ENCODE measurements around the gene ZNF69.
A peak's percentile ranks its signal among the peaks of the same experiment; 100 is the strongest.
"Not testable (repeated sequence)": the region's sequence is repeated elsewhere in the genome, so short reads cannot be mapped to it uniquely, and the experiment has no call there.

Gene ZNF69

DNA sequence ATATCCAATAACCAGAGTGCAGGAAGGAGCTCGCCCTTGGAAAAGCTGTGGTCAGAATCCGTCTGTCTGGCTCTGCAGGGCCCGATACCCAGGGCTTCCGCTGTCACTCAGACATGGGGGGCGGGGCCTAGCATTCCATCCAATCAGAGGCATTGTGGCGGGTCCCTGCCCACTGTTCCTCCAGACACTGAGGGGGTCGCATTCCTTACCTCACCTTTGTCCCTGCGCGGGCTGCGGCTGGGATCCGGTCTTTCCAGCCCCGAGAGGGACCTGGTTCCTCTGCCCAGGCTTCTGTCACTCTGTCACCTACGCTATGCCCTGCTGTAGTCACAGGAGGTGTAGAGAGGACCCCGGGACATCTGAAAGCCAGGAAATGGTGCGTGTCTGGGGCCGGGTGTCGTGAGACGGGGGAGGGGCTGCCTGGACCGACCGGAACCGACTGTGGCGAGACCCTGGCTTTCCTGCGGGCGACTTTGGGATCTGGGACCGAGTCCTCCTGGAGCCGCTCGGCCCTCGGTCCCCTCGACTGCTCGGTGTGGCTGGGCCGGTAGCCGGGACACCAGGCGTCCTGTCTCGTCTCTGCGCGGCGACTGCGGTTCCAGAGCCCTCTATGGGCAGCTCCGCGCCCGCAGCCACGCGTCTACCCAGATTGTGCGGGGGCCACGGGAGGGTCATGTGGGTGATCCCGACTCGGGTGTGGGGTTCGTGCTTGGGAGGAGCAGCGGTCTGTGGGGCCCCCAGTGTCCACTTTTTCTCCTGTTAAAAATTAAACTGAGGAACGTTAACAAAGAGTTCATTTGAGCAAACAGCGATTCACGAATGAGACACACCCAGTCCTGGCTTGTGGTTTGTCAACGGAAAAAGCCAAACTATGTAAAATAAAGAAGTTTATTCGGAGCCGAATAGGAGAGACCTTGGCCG, at the start of gene ZNF69:
Gene ZNF69 (plus strand): TSS at position 172 of the 921 bp plus-strand sequence. CDS start 142 bp downstream, at position 314.
- peak; percentile 62 for DNase-seq

DNA sequence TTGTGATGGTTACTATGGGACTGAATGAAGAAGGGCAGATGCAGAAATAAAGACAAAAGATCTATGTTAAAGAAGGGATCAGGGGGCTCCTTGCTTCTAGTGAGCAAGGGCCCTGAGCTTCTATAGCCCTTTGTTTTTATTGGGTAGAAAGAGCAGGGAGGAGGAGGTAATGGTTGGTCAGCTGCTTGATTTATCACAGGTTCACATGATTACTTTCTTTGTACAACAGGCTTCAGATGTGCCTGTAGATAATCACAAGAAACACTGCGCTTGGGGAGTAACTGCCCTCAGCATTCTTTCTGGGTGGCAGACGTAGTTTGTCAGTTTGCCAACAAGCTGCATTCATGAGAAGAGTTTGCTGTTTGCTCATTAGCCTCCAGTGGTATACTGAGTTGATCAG, 43.9 kb upstream of the ZNF69 start:
- DNase-seq, result no peak

DNA sequence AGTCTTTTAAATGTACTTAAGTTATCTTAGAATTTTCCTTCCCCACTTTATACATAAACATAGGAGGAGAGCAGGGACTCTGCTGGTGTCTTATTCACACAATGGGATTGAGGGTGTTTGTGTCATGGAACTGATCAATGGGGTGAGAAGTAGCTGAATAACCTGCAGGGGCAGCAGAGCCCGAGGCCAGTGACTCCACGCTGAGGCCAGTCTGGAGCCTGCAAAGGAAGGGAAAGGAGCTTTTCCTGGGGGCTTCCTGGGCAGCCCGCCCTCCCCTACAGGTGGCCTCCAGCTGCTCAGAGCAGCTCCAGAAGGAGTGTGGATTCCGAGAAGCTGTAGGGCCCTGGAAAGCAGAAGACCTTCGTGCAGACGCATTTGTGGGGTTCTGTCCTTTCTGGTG, 40.0 kb upstream of the ZNF69 start:
- DNase-seq, result not testable (repeated sequence)

DNA sequence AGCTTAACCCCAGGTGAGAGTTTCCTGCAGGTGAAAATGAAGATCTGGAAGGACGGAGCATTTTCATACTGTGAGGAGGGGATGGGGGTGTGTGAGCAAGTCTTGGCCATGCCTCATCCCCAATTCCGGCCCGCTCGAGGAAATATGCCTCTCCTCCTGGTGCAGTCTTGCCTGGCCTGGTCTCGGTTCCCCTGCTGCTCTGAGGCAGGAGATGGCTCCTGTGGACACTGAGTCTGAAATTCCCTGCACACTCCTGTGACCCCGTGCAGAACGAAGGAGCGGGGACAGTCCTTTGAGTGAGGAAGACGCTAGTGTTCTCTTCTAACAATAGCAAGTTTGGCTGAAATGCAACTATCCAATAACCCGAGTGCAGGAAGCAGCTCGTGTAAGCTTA, 39.4 kb upstream of the ZNF69 start:
- DNase-seq, result no peak

DNA sequence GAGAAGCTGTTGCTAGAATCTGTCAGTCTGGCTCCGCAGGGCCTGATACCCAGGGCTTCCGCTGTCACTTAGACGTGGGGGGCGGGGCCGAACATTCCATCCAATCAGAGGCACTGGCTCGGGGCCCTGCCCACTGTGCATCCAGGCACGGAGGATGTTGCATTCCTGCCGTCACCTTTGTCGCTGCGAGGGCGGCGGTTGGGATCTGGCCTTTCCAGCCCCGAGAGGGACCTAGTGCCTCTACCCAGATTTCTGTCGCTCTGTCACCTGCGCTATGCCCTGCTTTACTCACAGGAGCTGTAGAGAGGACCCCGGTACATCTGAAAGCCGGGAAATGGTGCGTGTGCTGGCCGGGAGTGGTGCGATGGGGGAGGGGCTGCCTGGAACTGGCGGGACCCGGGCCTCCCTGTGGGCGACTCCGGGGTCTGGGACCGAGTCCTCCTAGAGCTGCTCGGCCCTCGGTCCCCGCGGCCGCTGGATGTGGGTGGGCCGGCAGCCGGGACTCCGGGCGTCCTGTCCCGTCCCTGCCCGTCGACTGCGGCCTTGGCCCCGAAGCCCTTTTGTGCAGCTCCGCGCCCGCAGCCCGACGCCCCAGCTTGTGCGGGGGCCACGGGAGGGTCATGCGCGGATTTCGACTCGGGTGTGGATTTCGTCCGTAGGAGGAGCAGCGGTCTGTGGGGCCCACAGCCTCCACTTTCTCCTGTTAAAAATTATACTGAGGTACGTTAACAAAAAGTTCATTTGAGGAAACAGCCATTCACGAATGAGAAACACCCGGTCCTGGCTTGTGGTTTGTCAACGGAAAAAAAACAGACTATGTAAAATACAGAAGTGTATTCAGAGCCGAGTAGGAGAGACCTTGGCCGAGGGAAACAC, 38.8 kb upstream of the ZNF69 start, which contains the start of gene ZNF439:
Gene ZNF439 (plus strand): TSS at position 133 of the 876 bp plus-strand sequence. CDS start 142 bp downstream, at position 275.
- DNase-seq, result peak; percentile 93

DNA sequence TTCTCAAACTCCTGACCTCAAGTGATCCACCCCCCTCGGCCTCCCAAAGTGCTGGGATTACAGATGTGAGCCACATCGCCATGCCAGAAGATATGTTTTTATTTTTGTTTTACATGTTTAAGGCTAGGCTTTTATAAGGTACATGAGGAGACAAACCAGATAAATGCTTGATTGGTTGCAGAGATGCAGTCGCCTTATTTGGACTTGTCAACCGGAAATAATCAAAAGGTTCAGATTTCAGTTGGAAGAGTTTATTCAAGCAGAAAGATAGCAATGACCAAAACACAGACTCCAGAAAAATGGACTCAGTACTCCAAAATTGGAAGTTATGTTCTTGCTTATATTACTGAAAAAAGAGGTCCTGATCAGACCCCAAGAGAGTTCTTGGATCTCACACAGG, 37.3 kb upstream of the ZNF69 start:
- not testable (repeated sequence) for DNase-seq

DNA sequence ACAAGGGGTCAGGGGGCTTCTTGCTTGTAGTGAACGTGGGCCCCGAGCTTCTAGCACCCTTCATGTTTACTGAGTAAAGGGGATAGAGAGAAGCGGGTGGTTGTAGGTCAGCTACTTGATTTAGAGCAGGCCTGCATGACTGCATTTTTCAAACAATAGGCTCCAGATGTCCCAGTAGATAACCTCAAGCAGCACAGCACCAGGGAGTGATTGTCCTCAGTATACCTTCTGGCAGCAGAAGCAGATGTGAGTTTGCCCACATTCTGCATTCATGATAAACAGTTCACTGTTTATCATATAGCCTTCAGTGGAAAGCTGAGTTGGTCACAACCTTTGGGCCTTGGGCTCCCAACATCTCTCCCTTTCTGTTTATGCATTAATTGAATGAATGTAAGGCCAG, 34.2 kb upstream of the ZNF69 start:
- DNase-seq, result no peak

DNA sequence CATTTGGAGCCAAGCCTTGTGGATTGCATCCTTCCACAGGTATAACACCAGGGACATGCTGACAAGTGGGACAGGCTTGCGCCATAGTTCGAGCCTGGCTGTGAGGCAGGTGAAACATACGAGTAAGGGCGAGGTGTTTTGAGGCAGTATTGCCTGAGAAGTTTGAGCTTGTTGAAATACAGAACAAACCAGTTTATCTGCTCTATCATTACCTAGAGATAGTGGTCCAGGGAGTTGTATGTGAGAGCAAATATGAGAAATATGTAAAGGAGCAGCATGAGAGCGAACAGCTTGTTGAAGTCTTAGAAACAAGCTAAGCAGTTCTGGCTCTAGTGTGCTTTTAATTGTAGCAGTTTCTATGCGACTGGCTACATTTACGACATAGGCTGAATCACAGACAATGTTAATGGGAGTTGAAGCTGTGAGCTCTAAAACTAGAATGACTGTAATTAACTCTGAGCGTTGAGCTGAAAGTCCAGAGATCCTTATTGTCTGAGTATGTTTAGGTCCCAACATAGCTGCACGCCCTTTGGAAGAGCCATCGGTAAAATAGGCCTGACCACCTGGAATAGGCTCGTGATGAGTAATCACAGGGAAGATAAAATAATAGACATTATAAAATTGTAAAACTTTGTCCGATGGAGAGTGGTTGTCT, 30.9 kb upstream of the ZNF69 start:
- DNase-seq, result no peak

DNA sequence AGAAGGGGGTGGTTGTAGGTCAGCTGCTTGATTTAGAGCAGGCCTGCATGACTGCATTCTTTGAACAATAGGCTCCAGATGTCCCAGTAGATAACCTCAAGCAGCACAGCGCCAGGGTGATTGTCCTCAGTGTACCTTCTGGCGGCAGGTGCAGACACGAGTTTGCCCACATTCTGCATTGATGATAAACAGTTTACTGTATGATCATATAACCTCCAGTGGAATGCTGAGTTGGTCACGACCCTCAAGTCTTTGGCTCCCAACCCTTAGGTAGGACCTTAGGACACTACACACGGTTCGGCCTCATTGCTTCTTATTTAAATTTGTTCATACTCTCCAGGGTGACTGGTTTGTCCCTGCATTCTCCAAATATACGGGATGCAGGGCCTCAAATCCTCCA, 26.9 kb upstream of the ZNF69 start:
- DNase-seq, result no peak

DNA sequence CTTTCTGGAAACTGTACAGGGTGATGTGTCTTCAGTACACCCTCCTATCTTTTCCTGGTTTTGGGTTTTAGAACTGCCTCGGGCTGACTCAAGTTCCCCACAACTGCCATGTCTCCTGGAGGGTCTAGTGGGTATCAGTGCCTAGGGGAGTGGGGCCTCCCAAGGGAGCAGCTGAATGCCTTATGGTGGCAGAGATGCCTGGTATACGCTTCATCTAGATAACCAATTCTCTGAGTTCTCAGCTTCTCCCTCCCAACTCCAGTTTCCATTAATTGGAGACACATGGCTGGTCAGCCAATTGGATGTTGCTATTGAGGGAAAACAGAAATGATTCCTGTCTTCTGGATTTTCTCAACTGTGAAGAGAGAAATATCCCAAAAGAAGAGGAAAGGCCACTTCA, 26.3 kb upstream of the ZNF69 start:
- DNase-seq, result no peak

DNA sequence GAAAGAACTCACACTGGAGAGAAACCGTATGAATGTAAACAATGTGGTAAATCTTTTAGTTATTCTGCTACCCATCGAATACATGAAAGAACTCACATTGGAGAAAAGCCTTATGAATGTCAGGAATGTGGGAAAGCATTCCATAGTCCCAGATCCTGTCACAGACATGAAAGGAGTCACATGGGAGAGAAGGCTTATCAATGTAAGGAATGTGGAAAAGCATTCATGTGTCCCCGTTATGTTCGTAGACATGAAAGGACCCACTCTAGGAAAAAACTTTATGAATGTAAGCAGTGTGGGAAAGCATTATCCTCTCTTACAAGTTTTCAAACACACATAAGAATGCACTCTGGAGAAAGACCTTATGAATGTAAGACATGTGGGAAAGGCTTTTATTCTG, 19.8 kb upstream of the ZNF69 start:
- not testable (repeated sequence) for DNase-seq

DNA sequence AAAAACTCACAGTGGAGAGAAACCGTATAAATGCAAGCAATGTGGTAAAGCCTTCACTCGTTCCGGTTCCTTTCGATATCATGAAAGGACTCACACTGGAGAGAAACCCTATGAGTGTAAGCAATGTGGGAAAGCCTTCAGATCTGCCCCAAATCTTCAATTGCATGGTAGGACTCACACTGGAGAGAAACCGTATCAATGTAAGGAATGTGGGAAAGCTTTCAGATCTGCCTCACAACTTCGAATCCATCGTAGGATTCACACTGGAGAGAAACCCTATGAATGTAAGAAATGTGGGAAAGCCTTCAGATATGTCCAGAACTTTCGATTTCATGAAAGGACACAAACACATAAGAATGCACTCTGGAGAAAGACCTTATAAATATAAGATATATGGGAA, 19.4 kb upstream of the ZNF69 start:
- no peak for DNase-seq

DNA sequence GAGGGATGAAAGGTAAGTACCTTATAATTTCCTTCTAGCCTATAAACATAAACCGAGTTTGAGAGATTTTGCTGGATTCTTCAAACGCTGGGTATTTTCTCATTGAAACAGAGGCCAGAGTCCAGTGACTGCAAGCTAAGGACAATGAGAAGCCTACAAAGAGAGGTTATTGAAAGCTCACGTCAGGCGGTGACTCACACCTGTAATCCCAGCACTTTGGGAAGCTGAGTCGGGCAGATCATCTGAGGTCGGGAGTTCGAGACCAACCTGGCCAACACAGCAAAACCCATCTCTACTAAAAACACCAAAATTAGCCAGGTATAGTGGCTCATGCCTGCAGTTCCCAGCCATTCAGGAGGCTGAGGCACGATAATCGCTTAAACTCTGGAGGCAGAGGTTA, 15.0 kb upstream of the ZNF69 start:
- DNase-seq, result no peak

DNA sequence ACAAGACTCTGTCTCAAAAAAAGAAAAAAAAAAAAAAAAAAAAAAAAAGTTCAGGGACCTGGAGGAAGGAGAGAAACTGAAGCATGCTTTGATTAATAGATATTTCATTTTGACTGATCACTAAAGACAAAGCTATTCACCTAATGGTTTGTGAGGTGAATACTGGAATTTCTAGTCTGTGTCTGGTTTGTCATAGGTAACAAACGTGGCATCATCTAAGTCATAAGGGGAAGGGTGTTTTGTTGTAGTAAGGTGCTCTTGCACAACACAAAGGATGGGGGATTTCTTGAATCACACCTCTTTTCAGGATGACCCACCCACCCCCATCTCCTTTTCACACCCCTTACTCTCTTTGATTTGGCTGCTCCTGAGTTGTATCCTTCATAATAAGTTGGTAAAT, 13.8 kb upstream of the ZNF69 start:
- no peak for DNase-seq

DNA sequence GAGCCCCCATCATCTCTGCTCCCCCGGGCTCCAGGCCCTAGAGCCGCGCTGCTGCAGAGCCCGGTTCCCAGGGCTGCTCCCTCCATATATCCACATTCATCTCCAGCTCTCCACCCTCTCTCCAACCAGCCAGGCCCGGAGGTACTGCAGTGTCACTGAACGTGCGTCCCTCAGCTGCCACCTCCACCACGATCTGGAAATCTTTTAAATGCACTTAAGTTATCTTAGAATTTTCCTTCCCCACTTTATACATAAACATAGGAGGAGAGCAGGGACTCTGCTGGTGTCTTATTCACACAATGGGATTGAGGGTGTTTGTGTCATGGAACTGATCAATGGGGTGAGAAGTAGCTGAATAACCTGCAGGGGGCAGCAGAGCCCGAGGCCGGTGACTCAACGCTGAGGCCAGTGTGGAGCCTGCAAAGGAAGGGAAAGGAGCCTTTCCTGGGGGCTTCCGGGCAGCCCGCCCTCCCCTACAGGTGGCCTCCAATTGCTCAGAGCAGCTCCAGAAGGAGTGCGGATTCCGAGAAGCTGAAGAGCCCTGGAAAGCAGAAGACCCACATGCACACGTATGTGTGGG, 7.8 kb upstream of the ZNF69 start:
- DNase-seq, result not testable (repeated sequence)

DNA sequence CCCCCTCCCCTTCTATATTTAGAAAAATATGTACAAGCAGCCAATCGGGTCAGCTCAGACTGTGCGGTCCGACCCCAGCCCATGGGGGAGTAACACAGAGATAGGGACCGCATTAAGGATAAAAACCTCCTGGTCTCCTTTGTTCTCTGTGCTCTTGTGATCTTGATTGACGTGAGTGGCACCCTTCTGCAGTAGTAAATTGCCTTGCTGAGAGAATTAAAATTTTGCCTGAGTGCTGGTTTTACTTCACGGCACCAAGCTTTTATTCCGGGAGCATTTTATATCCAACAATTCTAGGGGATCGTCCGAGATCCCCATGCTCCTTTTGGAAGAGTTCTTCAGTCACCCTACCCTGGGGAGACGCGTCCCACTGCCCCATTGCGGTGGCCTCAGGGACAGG, 7.0 kb upstream of the ZNF69 start:
- DNase-seq, result no peak

DNA sequence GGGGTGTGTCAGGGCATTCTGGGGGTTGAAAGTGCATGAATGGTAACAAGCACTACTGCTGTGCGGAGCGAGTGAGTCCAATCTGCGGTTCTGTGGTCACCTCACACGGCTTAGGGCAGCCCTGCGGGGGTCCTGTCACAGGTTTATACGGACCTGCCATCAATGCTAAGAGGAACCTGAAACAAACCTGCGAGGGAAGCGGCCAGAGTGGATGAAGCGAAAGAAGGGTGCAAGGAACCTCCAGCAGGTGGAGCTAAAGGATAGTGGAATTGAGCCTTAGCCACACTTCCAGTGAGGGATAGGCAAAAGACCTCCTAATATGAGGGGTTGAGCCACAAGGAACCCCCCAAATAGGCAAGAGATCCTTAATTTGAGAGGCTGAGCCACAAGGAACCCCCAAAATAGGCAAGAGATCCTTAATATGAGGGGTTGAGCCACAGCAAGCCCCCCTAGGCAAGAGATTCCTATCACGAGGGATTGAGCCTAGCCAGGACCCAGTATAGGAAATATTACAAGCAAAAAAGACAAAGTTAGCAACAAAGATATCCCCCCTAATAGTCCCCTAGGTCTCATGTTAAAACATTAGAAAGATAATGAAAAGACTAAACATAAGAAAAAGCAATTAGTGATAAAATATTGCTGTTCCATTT, 6.3 kb upstream of the ZNF69 start:
- peak; percentile 41 for DNase-seq

DNA sequence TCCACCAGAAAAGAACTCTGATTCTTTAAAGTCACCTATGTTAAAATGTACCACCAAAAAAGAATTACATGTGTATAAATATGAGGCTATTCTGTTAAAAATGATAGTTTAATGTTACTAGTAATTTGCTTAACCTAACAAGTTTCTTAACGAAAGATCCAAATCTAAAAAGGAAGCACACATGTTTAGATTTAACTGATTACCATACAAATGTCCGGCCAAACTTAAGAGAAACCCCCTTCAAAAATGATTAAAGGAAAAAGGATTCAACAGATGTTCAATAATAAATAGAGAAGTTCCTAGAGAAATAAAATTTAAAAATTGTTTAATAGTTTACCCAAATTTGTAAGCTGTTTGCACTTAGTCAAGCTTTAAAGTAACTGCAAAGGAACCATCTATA, 5.0 kb upstream of the ZNF69 start:
- no peak for DNase-seq

DNA sequence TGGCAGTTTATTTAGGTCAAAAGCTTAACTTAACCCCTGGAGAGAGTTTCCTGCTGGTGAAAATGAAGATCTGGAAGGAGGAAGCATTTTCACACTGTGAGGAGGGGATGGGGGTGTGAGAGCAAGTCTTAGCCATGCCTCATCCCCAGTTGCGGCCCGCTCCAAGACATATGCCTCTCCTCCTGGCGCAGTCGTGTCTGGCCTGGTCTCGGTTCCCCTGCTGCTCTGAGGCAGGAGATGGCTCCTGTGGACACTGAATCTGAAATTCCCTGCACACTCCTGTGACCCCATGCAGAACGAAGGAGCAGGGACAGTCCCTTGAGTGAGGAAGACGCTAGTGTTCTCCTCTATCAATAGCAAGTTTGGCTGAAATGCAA, 360 bp upstream of the ZNF69 start:
- DNase-seq, result no peak

DNA sequence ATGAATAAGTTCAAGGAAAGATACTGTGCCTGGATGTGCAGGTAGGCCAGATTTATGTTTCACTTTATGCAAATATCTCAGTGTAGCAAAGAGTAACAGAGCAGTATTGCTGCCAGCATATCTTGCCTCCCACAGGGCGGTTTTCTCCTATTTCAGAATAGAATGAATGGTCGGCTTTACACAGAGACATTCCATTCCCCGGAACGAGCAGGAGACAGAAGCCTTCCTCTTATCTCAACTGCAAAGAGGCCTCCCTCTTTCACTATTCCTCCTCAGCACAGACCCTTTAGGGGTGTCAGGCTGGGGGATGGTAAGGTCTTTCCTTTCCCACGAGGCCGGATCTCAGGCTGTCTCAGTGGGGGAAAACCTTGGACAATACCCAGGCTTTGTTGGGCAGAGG, 2.3 kb downstream of the ZNF69 start:
- DNase-seq, result not testable (repeated sequence)

DNA sequence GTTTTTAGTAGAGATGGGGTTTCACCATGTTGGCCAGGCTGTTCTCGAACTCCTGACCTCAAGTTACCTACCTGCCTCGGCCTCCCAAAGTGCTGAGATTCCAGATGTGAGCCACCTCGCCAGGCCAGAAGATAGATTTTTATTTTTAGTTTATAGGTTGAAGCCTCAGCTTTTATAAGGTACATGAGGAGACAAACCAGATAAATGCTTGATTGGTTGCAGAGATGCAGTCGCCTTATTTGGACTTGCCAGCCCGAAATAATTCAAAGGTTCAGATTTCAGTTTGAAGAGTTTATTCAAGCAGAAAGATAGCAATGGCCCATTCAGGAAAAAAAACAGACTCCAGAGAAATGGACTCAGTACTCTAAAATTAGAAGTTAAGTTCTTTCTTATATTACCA, 3.1 kb downstream of the ZNF69 start:
- DNase-seq, result no peak

DNA sequence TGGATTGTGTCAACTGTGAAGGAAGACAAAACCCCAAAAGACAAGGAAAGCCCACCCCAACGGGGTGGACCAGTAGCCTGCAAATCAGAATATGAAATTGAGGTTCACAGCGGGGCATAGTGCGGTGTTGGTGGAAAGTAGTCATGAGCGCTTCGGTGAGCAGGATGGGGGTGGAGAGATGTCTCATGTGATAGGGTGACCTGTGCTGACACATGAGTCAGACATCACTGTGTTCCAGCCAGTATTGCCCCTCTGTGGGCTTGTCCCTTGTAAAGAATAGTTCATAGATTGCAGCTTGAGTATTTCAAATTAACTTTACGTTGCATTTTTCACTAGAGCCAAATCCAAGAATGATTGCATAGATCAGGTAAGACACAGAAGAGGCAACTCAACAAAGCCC, 7.3 kb downstream of the ZNF69 start:
- DNase-seq, result no peak

Data from GDM1 (cell line).